ENCODE measurements around the gene NTSR2.

The NTSR2 gene

GRCh38 chr2:11669454-11670291, at the start of gene NTSR2:
NTSR2 (minus strand) TSS chr2:11670195; CDS start chr2:11670129, 66 bp downstream.
- peak in 1 of 2 donors; percentile 14 for DNase-seq (ENCODE audit: low read depth in 2 of 2)

- no peak for DNase-seq (ENCODE audit: low read depth in 2 of 2)
Observed at GRCh38 chr2:11719230-11719977, 49.4 kb upstream of the NTSR2 start.

GRCh38 chr2:11718606-11719005, 48.6 kb upstream of the NTSR2 start:
- no peak for DNase-seq (ENCODE audit: low read depth in 2 of 2)

- no peak for DNase-seq (ENCODE audit: low read depth in 2 of 2)
Observed at GRCh38 chr2:11717623-11718022, 47.6 kb upstream of the NTSR2 start.

GRCh38 chr2:11716689-11717321, 46.8 kb upstream of the NTSR2 start:
- no peak for DNase-seq (ENCODE audit: low read depth in 2 of 2)

GRCh38 chr2:11715987-11716652, 46.1 kb upstream of the NTSR2 start:
- no peak for DNase-seq (ENCODE audit: low read depth in 2 of 2)

GRCh38 chr2:11713815-11714214, 43.8 kb upstream of the NTSR2 start:
- no peak for DNase-seq (ENCODE audit: low read depth in 2 of 2)

GRCh38 chr2:11712866-11713265, 42.9 kb upstream of the NTSR2 start:
- DNase-seq (ENCODE audit: low read depth in 2 of 2): no peak

- no peak for DNase-seq (ENCODE audit: low read depth in 2 of 2)
Observed at GRCh38 chr2:11711751-11712150, 41.8 kb upstream of the NTSR2 start.

GRCh38 chr2:11711354-11711716, 41.3 kb upstream of the NTSR2 start:
- no peak for DNase-seq (ENCODE audit: low read depth in 2 of 2)

- no peak for DNase-seq (ENCODE audit: low read depth in 2 of 2)
Observed at GRCh38 chr2:11710632-11711353, 40.8 kb upstream of the NTSR2 start.

GRCh38 chr2:11710210-11710609, 40.2 kb upstream of the NTSR2 start:
- DNase-seq (ENCODE audit: low read depth in 2 of 2): no peak

- DNase-seq (ENCODE audit: low read depth in 2 of 2): no peak
Observed at GRCh38 chr2:11709293-11709692, 39.3 kb upstream of the NTSR2 start.

GRCh38 chr2:11708106-11708505, 38.1 kb upstream of the NTSR2 start:
- DNase-seq (ENCODE audit: low read depth in 2 of 2): no peak

GRCh38 chr2:11705711-11706110, 35.7 kb upstream of the NTSR2 start:
- no peak for DNase-seq (ENCODE audit: low read depth in 2 of 2)

- DNase-seq (ENCODE audit: low read depth in 2 of 2): no peak
Observed at GRCh38 chr2:11705063-11705462, 35.1 kb upstream of the NTSR2 start.

GRCh38 chr2:11703700-11704099, 33.7 kb upstream of the NTSR2 start:
- DNase-seq (ENCODE audit: low read depth in 2 of 2): no peak

- no peak for DNase-seq (ENCODE audit: low read depth in 2 of 2)
Observed at GRCh38 chr2:11702946-11703345, 33.0 kb upstream of the NTSR2 start.

- DNase-seq (ENCODE audit: low read depth in 2 of 2): no peak
Observed at GRCh38 chr2:11701751-11702301, 31.8 kb upstream of the NTSR2 start.

GRCh38 chr2:11701206-11701605, 31.2 kb upstream of the NTSR2 start:
- DNase-seq (ENCODE audit: low read depth in 2 of 2): no peak

Measured in stimulated activated CD4-positive, alpha-beta T cell treated with anti-CD3 and anti-CD28 coated beads, Interleukin-15, amount 100 ng/mL, for 48 hours (primary cell).